DLD1 (cell line): Measurements from ENCODE around the gene COL15A1.

Experiments
- in situ Hi-C: cut with HindIII; loops from 2 replicates; pipeline ENCODE4 v1.10.0; 2017; ENCODE audit warnings: low sequenced_read_pairs

COL15A1 gene

DNA sequence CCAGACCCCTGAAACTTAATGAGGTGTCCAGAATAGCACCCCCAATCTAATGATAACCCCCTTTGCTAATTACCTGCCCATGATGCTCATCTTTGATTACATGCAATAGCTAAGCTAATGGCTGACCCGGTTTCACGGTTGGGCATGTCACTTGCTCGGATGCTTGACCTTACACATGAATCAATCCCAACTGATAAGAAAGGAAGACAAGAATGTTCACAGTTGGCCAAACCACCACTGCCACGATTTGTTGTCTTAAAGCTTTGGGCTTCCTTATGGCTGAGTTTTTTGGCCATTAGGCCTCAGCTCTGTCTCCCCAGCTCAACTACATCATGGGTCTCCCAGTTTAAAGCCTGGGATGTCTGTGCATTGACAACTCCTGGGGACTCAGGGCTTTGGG is 108.1 kb downstream of the COL15A1 start:
- in situ Hi-C loops, result no loop called here

DNA sequence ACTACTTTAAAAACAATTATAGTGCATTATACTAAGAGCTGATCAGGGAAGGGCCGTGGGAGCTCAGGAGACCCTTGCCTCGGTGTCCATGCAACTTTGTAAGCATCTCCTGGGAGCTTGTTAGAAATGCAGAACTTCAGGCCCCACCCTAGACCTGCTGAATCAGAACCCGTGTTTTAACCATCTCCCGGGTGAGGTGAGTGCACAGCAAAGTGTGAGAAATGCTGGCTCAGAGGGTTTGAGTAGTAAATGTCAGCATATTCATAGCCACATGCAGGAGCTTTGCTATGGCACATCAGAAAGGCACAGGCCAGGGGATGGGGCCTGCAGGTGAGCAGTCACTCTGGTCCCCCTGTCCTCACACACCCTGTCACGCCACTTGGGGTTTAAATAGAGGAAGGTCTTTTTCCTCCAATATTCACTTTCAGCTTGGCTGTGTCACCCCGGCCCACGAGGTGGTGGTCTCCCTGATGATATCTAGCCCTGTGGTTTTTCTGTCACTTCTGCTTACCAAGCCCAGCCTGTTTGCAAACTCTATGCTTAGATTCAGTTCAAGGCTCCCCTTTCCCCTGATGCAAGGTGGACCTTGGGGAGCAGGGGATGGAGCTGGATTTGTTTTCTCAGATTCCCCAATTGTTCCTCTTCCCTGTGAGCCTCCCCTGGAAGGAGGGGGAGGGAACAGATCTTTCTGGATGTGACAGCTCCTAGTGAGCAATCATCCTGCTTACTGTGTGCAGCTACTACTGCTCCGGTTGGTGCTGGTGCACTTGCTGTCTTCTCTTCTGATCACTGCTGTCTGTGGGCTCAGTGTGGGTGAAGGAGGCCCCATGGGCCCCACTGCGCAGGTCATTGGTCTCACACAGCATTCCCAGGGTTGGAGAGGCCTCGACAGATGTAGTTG is 109.4 kb downstream of the COL15A1 start:
- in situ Hi-C loops, result no loop called here

DNA sequence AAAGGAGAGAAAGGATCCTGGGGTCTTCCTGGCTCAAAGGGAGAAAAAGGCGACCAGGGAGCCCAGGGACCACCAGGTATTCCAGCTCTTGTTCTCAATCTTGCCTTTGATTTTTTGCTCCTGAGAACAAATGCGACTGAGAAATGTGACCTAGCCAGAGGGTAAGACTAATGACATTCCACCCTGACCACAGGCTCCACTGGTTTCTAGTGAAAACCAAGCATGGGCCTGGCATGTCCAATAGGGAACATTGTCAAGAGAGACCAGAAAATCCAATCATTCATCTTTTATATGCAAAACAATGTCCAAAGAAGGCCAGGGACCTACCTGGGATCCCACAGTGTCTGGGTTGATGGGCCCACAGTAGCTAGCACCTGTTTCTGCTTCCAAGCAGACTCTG is 110.9 kb downstream of the COL15A1 start:
- in situ Hi-C loops, result no loop called here

DNA sequence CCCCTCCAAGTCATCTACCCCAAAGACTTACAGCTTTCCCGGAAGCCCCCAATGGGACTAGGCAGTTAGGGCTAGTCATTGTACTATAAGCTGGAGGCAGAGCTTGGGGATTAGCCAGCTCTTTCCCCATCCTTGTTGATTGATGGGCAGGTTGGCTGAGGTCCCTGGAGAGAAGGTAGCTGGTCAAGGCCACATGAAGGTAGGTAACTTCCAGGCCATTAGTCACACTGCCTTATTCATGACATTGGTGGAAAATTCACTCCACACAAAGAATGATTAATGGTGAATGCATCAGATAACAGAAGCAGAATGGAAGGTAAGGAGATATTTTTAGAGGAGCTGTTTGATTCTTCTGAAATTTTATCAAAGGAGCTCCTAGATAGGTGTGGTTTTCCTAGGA is 111.7 kb downstream of the COL15A1 start:
- in situ Hi-C loops, result no loop called here

- in situ Hi-C loops, result no loop called here
These were observed 112.5 kb downstream of the COL15A1 start for GRCh38 chr9:99056186-99056585.

- in situ Hi-C loops, result no loop called here
These were observed 113.4 kb downstream of the COL15A1 start for GRCh38 chr9:99056886-99057664.

GRCh38 chr9:99057665-99058625 is 114.2 kb downstream of the COL15A1 start:
- in situ Hi-C loops, result no loop called here

GRCh38 chr9:99058964-99059921 is 115.5 kb downstream of the COL15A1 start:
- in situ Hi-C loops, result no loop called here

- in situ Hi-C loops, result no loop called here
These were observed 116.9 kb downstream of the COL15A1 start for GRCh38 chr9:99060621-99061020.

GRCh38 chr9:99062549-99062948 is 118.8 kb downstream of the COL15A1 start:
- in situ Hi-C loops, result no loop called here

DNA sequence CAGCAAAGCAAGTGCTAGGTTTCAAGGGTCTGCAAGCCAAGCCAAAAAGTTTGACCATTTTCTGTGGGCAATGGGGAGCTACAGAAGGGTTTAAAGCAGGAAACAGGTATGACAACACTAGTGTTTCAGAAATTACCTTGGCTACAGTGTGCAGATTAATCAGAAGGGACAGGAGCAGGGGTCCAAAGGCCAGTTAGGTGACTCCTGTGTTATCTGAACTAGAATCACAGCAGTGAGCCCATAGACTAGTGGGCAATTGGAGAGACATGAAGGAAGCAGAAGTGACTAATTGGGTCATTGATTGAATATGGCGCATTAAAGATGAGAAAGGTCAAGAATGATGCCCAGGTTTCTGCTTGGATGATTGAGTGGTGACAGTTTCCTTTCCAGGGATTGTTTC is 119.8 kb downstream of the COL15A1 start:
- in situ Hi-C loops, result no loop called here

GRCh38 chr9:99066571-99066970 is 122.9 kb downstream of the COL15A1 start:
- in situ Hi-C loops, result no loop called here

DNA sequence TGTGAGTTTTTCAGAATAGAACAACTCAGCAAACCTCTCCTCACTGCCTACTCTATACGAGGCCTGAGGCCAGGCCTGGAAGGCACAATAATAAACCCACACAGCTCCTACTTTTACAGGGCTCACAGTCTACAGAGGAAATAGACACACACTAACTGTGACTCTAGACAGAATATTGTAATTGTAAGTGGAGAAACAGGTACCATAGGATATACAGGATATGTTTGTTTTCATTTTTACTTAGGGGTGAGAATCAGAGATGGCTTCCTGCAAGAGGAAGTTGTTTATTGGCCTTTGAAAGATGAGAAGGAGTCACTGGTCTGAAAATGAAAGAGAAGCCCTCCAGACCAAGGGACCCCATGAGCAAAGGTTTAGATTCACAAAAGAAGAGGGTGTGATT is 125.4 kb downstream of the COL15A1 start:
- in situ Hi-C loops, result no loop called here

- in situ Hi-C loops, result no loop called here
These were observed 125.8 kb downstream of the COL15A1 start for GRCh38 chr9:99069546-99069945.

GRCh38 chr9:99070681-99071080 is 127.0 kb downstream of the COL15A1 start:
- in situ Hi-C loops, result no loop called here

GRCh38 chr9:99071313-99072039 is 127.8 kb downstream of the COL15A1 start:
- in situ Hi-C loops, result no loop called here

- in situ Hi-C loops, result no loop called here
These were observed 128.3 kb downstream of the COL15A1 start for GRCh38 chr9:99072040-99072394.

- in situ Hi-C loops, result no loop called here
These were observed 129.6 kb downstream of the COL15A1 start for GRCh38 chr9:99073347-99073746.
